Measurements from ENCODE around the gene HPCA. TPM values are rescaled to one million over a fixed set of nuclear protein-coding genes. Genes with fewer than 3 reads are reported as not detected.

HPCA gene
- total and polyA plus RNA-seq, 2 of the 8 experiments (the other 6 are each of a cell fraction or from before 2014, with no cell fraction given) = 0.70 to 1.4 TPM

GRCh38 chr1:32858136-32858535, 28.2 kb upstream of the HPCA start:
- 90% methylated on average over 2 of the region's 2 CpGs; no CpG with 5 or more reads in 1 of the 2 experiments for WGBS, 2 experiments (ENCODE audit: extremely low coverage in 1 of 2, insufficient coverage in 1 of 2, insufficient read length in 1 of 2, insufficient replicate concordance in 2 of 2, low coverage in 1 of 2, low lambda C conversion rate in 2 of 2, missing lambda C conversion rate in 1 of 2)
- no peaks in the 10 kb centered on the region for H3K23me2 ChIP-seq (ENCODE audit: low read depth, low read length)
- H3K4me2 ChIP-seq (ENCODE audit: insufficient read depth in 1 of 2, low read depth in 2 of 2, low read length in 2 of 2) = no peak overlapping the region
- H3K36me3 ChIP-seq (ENCODE audit: control insufficient read depth in 2 of 4, insufficient read depth in 4 of 4, low read length in 3 of 4) = peaks cover 8 to 46% (median 17%) of the 10 kb centered on the region in 4 experiments; a peak in 6 of 8 replicates
- H3K27me3 ChIP-seq (replicated peaks in 1 of 4; ENCODE audit: control insufficient read depth in 3 of 4, extremely low read depth in 1 of 4, insufficient read depth in 3 of 4, low read length in 3 of 4) = no peaks in the 10 kb centered on the region
- peaks cover 0 to 2% of the 10 kb centered on the region in 2 experiments for H4K20me1 ChIP-seq (replicated peaks in 1 of 2; ENCODE audit: control insufficient read depth in 1 of 2, insufficient read depth in 2 of 2, low read length in 2 of 2)
- DNase-seq (ENCODE audit: low read depth in 1 of 2, low spot score in 2 of 2) (no peak), FAIRE-seq (no peak)
- H3K4ac ChIP-seq (replicated peaks; ENCODE audit: insufficient read length, low read depth, low read length) = no peak overlapping the region
- no peak overlapping the region for H2BK120ac ChIP-seq (replicated peaks; ENCODE audit: low read depth, low read length)
- no peaks in the 10 kb centered on the region for H3K9me3 ChIP-seq (ENCODE audit: insufficient read depth in 2 of 2, low read depth in 1 of 2, low read length in 1 of 2)
- no peak overlapping the region for H4K8ac ChIP-seq (ENCODE audit: extremely low read depth, insufficient read depth, low read length)
- H2BK15ac ChIP-seq (ENCODE audit: low read length) = no peak overlapping the region
- ChIA-PET CTCF (ENCODE audit: partially characterized antibody) (interaction anchor here (1.8 to 3.6 kb wide), 4 partner anchors 12 to 35 kb away, joined by 4 to 11 read pairs (median 5); no protein-coding TSS in a partner anchor), POLR2A (ENCODE audit: partially characterized antibody) (no interaction called here)
- no peak overlapping the region for H4K91ac ChIP-seq (replicated peaks; ENCODE audit: insufficient read length, low read length)
- H3K4me3 ChIP-seq (ENCODE audit: extremely low read depth in 1 of 4, insufficient read depth in 2 of 4, low read depth in 3 of 4, low read length in 4 of 4) = no peak overlapping the region
- no peak overlapping the region for H2BK12ac ChIP-seq (ENCODE audit: low read depth, low read length)
- no peaks in the 10 kb centered on the region for H3K4me1 ChIP-seq (replicated peaks in 1 of 4; ENCODE audit: control insufficient read depth in 3 of 4, insufficient read depth in 4 of 4, low read length in 3 of 4)
- no peak overlapping the region for H2AFZ ChIP-seq (ENCODE audit: low read length)
- H2BK20ac ChIP-seq (ENCODE audit: low read length) = no peak overlapping the region
- H3K9ac ChIP-seq (replicated peaks in 1 of 4; ENCODE audit: extremely low read depth in 1 of 4, low read depth in 3 of 4, low read length in 3 of 4) = no peak overlapping the region
- no peak overlapping the region for H4K5ac ChIP-seq (ENCODE audit: insufficient read length, low read depth, low read length)
- H3K27ac ChIP-seq (ENCODE audit: low read depth, low read length) = no peak overlapping the region
- H2AK5ac ChIP-seq (ENCODE audit: low read depth, low read length) = no peak overlapping the region
- no peak overlapping the region for H3K23ac ChIP-seq (ENCODE audit: insufficient read length)
- H3K14ac ChIP-seq (ENCODE audit: insufficient read length) = no peak overlapping the region
- no peaks in the 10 kb centered on the region for H3K79me2 ChIP-seq (ENCODE audit: control insufficient read depth in 1 of 2, insufficient read depth in 2 of 2, low read length in 2 of 2)
- no peak overlapping the region for H2BK5ac ChIP-seq (ENCODE audit: low read depth, low read length)
- H3K56ac ChIP-seq (replicated peaks; ENCODE audit: insufficient read length, low read depth, low read length) = no peak overlapping the region
- no peaks in the 10 kb centered on the region for H3K79me1 ChIP-seq (ENCODE audit: low read depth, low read length)
- no peak overlapping the region for H3K18ac ChIP-seq (ENCODE audit: extremely low read depth, low read length)
- TF ChIP-seq SP4 (IDR thresholded peaks at IDR 0.05; ENCODE audit: low read length) (no peak), HDAC2 (IDR thresholded peaks at IDR 0.05; ENCODE audit: borderline replicate concordance in 1 of 2, low read depth in 2 of 2, low read length in 2 of 2) (no peak), ATF2 (IDR thresholded peaks at IDR 0.05; ENCODE audit: low read length) (no peak), SRF (IDR thresholded peaks at IDR 0.05; ENCODE audit: low read depth, low read length) (no peak), JUND (IDR thresholded peaks at IDR 0.05; ENCODE audit: low read length) (no peak), CHD1 (IDR thresholded peaks at IDR 0.05; ENCODE audit: low read depth, low read length) (no peak), TCF12 (IDR thresholded peaks at IDR 0.05; ENCODE audit: low read depth, low read length) (no peak), ZNF274 (IDR thresholded peaks at IDR 0.05; ENCODE audit: borderline replicate concordance, extremely low read depth, low read length) (no peak), CREB1 (IDR thresholded peaks at IDR 0.05) (no peak), SIN3A (conservative IDR thresholded peaks at IDR 0.05 in 1 of 2, IDR thresholded peaks at IDR 0.05 in 1 of 2; ENCODE audit: low read depth in 1 of 2, low read length in 2 of 2) (no peak), NANOG (IDR thresholded peaks at IDR 0.05; ENCODE audit: insufficient read depth, low read depth, low read length, poor library complexity, severe bottlenecking) (no peak), BRCA1 (IDR thresholded peaks at IDR 0.05; ENCODE audit: low read depth, low read length) (no peak)
